Vagina (tissue), 2 donors: ENCODE data around the gene TSGA10IP.

ENCODE experiments used
- POLR2A ChIP-seq, 2 donors: fragments of 450-650 bp; IDR thresholded peaks; one replicate each; pipeline ENCODE4 v1.6.1; 2017; ENCODE audit warnings: antibody characterized with exemption in 2 of 2, mild to moderate bottlenecking in 2 of 2, moderate library complexity in 2 of 2
- POLR2AphosphoS5 ChIP-seq, 2 donors: sonication (generic); formaldehyde crosslinking; IDR thresholded peaks; one replicate each; pipeline ENCODE4 v1.9.0; 2017; ENCODE audit warnings: antibody characterized with exemption in 2 of 2, mild to moderate bottlenecking in 2 of 2, low read depth in 1 of 2; ENCODE audit not compliant: insufficient read depth in 1 of 2
- TF ChIP-seq, protein P1 (sequence below), 3 experiments: fragments of 450-650 bp in 2 of 3; fragments of 200-600 bp in 1 of 3; sonication (generic) in 1 of 3; IDR thresholded peaks; one replicate each; pipeline ENCODE4 v1.5.1; 2017 to 2019; ENCODE audit warnings: antibody characterized with exemption in 3 of 3, mild to moderate bottlenecking in 2 of 3, moderate library complexity in 2 of 3

DNA sequence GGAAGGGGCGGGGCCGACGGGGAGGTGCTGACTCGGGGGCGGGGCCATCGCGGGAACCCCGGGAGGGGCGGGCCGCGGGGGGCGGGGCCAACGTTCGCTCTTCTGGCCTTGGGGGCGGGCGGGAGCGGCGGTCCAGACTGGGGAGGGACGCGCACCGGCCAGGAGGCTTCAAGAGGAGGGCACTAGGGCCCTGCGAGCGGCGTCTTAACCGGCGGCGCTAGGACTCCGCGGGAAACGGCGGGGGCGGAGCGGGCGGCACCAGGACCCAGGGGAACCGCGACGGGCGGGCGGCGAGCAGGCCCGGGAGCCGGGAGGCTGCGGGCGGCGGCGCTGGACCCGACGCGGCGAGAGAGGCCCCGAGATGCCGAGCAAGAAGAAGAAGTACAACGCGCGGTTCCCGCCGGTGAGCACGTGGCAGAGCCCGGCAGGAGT is 26.1 kb upstream of the TSGA10IP start, which contains the start of gene DRAP1:
- TF ChIP-seq, protein P1, sequence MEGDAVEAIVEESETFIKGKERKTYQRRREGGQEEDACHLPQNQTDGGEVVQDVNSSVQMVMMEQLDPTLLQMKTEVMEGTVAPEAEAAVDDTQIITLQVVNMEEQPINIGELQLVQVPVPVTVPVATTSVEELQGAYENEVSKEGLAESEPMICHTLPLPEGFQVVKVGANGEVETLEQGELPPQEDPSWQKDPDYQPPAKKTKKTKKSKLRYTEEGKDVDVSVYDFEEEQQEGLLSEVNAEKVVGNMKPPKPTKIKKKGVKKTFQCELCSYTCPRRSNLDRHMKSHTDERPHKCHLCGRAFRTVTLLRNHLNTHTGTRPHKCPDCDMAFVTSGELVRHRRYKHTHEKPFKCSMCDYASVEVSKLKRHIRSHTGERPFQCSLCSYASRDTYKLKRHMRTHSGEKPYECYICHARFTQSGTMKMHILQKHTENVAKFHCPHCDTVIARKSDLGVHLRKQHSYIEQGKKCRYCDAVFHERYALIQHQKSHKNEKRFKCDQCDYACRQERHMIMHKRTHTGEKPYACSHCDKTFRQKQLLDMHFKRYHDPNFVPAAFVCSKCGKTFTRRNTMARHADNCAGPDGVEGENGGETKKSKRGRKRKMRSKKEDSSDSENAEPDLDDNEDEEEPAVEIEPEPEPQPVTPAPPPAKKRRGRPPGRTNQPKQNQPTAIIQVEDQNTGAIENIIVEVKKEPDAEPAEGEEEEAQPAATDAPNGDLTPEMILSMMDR (IDR thresholded peaks at IDR 0.05) = peak in 1 of 3 experiments; percentile 31
- TF ChIP-seq POLR2A (IDR thresholded peaks at IDR 0.05) (peak in 1 of 2 donors; percentile 89), POLR2AphosphoS5 (IDR thresholded peaks at IDR 0.05; ENCODE audit: insufficient read depth in 1 of 2, low read depth in 1 of 2) (peak; percentile 47)
